AG04450 (cell line): ENCODE results near the gene TBC1D14. TPM values are rescaled to one million over a fixed set of nuclear protein-coding genes. Genes with fewer than 3 reads are reported as not detected.

Experiments
- CTCF ChIA-PET: fragments of 300-600, 350-600 bp; formaldehyde crosslinking; extraction: SDS; loops from one replicate; lab custom pipeline; 2022; ENCODE audit warnings: antibody characterized with exemption, inconsistent platforms; lab: Charles Lee
- POLR2A ChIA-PET: fragments of 350-600 bp; formaldehyde crosslinking; extraction: SDS; loops from one replicate; lab custom pipeline; 2021; ENCODE audit warnings: antibody characterized with exemption, inconsistent platforms; lab: Yijun Ruan, JAX
- DNase-seq: peaks from one replicate; pipeline ENCODE4 v3.0.0-alpha.2; 2011; ENCODE audit warnings: low read depth, low spot score
- H3K27ac ChIP-seq: one replicate; pipeline ENCODE4 v1.5.1; 2012; ENCODE audit warnings: low read depth, low read length, control low read depth
- H3K27me3 ChIP-seq: one replicate; pipeline ENCODE4 v1.6.0; 2012; ENCODE audit warnings: low read length; ENCODE audit not compliant: control insufficient read depth, insufficient read depth
- H3K4me3 ChIP-seq: 2 replicates; pipeline ENCODE4 v1.5.1; 2011; ENCODE audit warnings: mild to moderate bottlenecking, low read depth, low read length, control low read depth
- H3K9me3 ChIP-seq: 2 replicates; pipeline ENCODE4 v1.5.1; 2012; ENCODE audit warnings: low read length; ENCODE audit not compliant: control insufficient read depth, insufficient read depth
- polyA plus RNA-seq: library from polyadenylated mRNA; depleted of rRNA; stranded (reverse); fragments of >200 nt; gene quantifications from 2 replicates; pipeline ENCODE4 v1.2.3, GENCODE V29; 2011
- TF ChIP-seq, protein P1 (sequence below): IDR thresholded peaks from 2 replicates; pipeline ENCODE4 v1.5.1; 2011; ENCODE audit warnings: low read depth, low read length, control low read depth, inconsistent platforms

The TBC1D14 gene
- polyA plus RNA-seq, 1 experiment, result 46.3 TPM

DNA sequence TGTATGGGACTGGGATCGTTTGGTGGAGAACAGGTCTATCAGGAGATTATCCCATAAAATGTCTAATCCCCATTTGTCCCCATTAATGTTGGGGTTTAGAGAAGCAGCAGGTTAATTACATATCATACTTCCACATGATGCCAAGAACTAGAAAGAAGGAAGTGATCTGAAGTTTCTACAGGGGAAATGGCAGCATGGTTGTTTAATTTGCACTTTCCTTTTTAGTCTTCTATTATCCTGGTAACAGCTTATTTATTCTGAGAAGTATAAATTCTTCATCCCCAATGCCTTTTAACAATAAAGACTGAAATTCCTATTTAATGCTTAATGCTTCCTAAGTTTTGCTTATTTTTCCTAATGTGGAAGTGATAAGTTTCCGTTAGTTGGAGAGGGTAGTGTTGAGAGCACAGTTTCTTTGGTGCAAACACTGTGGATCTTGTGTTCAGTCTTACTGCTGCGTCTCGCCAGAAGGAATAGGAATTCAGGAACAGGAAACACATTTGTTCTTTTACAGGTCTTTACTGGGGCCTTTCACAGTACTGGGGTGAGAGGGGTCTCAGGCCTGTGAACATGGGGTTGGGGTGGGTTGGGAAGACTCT lies 74.0 kb downstream of the TBC1D14 start:
- TF ChIP-seq, protein P1, sequence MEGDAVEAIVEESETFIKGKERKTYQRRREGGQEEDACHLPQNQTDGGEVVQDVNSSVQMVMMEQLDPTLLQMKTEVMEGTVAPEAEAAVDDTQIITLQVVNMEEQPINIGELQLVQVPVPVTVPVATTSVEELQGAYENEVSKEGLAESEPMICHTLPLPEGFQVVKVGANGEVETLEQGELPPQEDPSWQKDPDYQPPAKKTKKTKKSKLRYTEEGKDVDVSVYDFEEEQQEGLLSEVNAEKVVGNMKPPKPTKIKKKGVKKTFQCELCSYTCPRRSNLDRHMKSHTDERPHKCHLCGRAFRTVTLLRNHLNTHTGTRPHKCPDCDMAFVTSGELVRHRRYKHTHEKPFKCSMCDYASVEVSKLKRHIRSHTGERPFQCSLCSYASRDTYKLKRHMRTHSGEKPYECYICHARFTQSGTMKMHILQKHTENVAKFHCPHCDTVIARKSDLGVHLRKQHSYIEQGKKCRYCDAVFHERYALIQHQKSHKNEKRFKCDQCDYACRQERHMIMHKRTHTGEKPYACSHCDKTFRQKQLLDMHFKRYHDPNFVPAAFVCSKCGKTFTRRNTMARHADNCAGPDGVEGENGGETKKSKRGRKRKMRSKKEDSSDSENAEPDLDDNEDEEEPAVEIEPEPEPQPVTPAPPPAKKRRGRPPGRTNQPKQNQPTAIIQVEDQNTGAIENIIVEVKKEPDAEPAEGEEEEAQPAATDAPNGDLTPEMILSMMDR, result no peak
- H3K27me3 ChIP-seq, result no peaks in the 10 kb centered on the region
- POLR2A ChIA-PET, result no interaction called here
- CTCF ChIA-PET, result interaction anchor here (0.9 to 3.7 kb wide), 3 partner anchors 10 to 110 kb away, joined by 3 to 38 read pairs (median 4); a partner anchor contains a TSS
- DNase-seq, result no peak
- H3K9me3 ChIP-seq, result no peaks in the 10 kb centered on the region; the same call in 1 of the 2 replicates
- no peak overlapping the region for H3K27ac ChIP-seq
- H3K4me3 ChIP-seq, result no peak overlapping the region

DNA sequence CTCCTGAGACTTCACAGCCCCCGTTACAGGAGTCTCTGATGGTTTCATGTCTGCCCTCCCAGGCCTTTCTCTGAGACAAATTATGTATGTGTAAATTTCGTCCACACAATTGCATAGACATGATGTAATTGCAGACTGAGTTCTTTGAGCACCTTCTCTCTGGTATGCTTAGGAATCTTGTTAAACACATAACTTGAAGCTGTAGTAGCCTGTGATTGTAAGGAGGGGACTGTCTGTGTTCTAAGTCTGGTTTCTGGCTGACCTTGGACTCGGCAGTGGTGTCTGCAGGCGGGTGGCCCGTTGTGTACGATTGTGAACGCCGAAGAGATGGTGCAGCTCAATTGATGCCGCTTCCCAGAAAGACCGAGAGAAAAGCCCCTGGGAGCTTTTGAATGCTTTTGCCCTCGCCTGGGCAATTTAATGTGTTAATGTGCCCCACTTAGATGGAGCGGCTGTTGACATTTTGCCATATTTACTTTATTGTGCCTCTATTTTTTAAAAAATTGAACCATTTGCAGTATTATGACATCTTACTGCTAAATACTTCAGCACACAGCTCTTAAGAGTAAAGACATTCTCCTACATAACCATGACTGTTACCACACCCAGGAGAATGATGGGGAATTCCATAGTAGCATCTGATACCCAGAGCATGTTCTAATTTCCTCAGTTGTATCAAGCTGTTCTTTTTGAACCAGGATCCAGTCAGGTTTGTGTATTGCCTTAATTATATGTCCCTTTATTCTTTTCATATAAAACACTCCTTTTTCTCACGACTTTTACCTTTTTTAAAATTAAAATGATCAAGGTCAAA lies 75.2 kb downstream of the TBC1D14 start:
- CTCF ChIA-PET, result interaction anchor here (1.4 to 3.7 kb wide), 2 partner anchors 11 to 58 kb away, joined by 4 to 38 read pairs; a partner anchor contains a TSS
- TF ChIP-seq, protein P1, result no peak
- H3K27me3 ChIP-seq, result no peaks in the 10 kb centered on the region
- no peaks in the 10 kb centered on the region; the same call in 1 of the 2 replicates for H3K9me3 ChIP-seq
- POLR2A ChIA-PET, result no interaction called here
- H3K27ac ChIP-seq, result no peak overlapping the region
- DNase-seq, result no peak
- 0 out of 2 replicates have a peak overlapping the region, but pooled peaks have one; percentile 3 for H3K4me3 ChIP-seq

DNA sequence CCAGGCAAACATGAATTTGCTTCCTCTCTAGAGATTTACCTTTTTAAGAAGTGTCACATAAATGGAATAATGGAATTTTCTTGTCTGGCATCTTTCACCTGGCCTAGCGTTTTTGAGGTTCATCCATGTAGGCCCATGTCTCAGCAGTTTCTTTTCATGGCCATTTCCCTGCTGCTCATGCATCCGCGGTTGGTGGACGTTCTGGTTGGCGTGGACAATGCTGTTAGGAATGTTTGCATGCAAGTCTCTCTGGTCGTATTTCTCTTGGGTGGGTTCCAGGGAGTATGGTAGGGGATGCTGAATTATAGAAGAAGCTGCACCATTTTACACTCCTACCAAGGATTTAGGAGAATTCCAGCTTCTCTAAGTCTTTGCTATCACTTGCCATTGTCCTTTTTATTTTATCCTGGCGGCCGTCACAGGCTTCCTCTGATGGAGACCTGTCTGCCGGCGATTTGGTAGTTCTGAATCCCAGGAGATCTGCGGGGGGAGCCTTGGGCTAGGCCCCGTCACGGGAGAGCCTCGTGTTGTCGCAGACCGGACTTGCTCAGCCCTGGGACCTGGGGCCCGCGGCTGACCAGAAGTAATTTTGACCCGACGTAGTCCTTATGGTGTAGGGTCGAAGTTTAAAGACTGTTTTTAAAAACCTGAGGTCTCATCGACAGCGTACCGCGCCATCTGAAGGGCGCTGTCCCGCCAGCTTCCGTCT lies 76.6 kb downstream of the TBC1D14 start:
- TF ChIP-seq, protein P1, result no peak
- H3K4me3 ChIP-seq, result peak overlapping the region; percentile 72
- CTCF ChIA-PET, result interaction anchor here (0.9 to 3.3 kb wide), 3 partner anchors 12 to 78 kb away, joined by 3 to 15 read pairs (median 3); partner anchors contain the start of gene TADA2B
- POLR2A ChIA-PET, result interaction anchor here (0.5 to 2.3 kb wide), 7 partner anchors 12 to 286 kb away, joined by 3 to 21 read pairs (median 4); partner anchors contain the start of genes GRPEL1 and TBC1D14
- peak overlapping the region; percentile 95 for H3K27ac ChIP-seq
- no peaks in the 10 kb centered on the region; the same call in 1 of the 2 replicates for H3K9me3 ChIP-seq
- peak; percentile 38 for DNase-seq
- no peaks in the 10 kb centered on the region for H3K27me3 ChIP-seq

DNA sequence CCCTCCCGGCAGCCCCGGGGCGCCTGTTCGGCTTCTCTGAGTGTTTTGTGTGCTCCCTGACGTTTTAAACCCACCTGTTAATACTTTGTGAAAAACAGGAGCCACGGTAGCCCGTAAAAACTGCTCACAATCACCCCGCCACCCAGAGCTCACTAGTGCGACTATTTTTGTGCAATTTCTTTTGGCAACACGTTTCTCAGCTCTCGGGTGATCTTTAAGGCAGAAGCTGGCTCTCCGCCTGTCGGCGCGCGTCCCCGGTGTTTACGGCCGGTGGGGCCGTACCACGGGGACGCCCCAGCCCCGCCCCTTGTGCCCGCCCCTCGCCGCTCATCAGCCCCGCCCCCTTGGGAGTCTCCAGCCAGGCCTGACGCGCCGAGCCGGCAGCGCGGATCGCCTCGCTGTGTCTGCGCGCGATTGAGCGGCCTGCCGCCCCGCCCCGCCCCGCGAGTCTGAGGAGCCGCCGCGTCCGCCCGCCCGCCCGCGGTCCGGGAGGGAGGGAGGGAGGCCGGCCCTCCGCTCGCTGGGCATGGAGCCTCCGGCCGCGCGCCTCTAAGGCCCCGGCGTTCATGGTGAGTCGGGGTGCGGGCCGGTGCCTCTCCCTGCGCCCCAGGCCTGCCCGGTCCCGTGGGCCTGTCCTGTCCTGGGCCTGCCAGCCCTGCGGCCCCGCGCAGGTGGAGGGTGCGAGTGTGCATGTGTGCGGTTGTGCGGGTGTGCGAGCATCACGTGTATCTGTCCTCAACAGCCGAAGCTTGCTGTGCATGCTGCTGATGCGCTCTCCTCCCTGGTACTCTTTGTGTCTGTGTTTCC lies 77.4 kb downstream of the TBC1D14 start:
- H3K27ac ChIP-seq, result peak overlapping the region; percentile 95
- peak; percentile 66 for DNase-seq
- TF ChIP-seq, protein P1, result no peak
- ChIA-PET POLR2A (interaction anchor here (0.5 to 2.3 kb wide), 9 partner anchors 13 to 287 kb away, joined by 3 to 21 read pairs (median 4); partner anchors contain the start of genes GRPEL1, TADA2B and TBC1D14), CTCF (interaction anchor here (0.9 to 3.3 kb wide), 3 partner anchors 13 to 79 kb away, joined by 3 to 15 read pairs (median 3); partner anchors contain the start of gene TADA2B)
- no peaks in the 10 kb centered on the region; the same call in 1 of the 2 replicates for H3K9me3 ChIP-seq
- H3K27me3 ChIP-seq, result no peaks in the 10 kb centered on the region
- H3K4me3 ChIP-seq, result peak overlapping the region; percentile 95
